ENCODE results near the gene KRT7. TPM values are rescaled to one million over a fixed set of nuclear protein-coding genes. Genes with fewer than 3 reads are reported as not detected.
A peak's percentile ranks its signal among the peaks of the same experiment; 100 is the strongest.

The KRT7 gene
- total and polyA plus RNA-seq, 9 of the 15 experiments (the other 6 are each of a cell fraction or from before 2014, with no cell fraction given), result 1.4 TPM; not detected in 8

DNA sequence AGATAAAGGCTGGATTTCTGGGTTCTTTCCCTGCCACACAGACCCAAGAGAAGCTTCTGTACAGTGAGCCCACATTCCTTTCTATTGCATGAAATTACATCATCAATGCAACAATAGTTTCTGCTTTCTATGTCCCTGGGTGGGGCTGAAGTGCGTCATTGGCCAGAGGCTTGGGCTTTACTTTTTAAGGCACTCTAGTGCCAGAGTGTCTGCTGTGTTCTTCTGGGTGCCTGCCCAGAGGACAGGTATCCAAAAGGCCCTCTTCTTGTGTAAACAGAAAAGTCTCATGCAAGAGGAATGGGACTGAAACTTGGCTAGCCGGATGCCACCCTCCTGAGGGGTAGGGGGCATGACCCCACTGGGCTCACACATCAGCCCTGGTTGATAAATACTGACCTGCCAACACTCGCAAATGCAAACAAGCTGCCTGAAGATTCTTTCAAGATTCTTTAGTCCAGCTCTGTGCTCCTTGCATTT is 47.3 kb downstream of the KRT7 start (continued):
- TF ChIP-seq HEY1 (CRISPR knock-in tag; IDR thresholded peaks at IDR 0.05; ENCODE audit: borderline replicate concordance), result no peak
- TF ChIP-seq, protein P1, sequence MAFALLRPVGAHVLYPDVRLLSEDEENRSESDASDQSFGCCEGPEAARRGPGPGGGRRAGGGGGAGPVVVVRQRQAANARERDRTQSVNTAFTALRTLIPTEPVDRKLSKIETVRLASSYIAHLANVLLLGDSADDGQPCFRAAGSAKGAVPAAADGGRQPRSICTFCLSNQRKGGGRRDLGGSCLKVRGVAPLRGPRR (CRISPR knock-in tag; IDR thresholded peaks at IDR 0.05), result no peak
- peak; percentile 93 for TF ChIP-seq ZSCAN32 (CRISPR knock-in tag; IDR thresholded peaks at IDR 0.05)
- no peak for TF ChIP-seq ELF1 (tag; IDR thresholded peaks at IDR 0.05)
- TF ChIP-seq, protein P2, sequence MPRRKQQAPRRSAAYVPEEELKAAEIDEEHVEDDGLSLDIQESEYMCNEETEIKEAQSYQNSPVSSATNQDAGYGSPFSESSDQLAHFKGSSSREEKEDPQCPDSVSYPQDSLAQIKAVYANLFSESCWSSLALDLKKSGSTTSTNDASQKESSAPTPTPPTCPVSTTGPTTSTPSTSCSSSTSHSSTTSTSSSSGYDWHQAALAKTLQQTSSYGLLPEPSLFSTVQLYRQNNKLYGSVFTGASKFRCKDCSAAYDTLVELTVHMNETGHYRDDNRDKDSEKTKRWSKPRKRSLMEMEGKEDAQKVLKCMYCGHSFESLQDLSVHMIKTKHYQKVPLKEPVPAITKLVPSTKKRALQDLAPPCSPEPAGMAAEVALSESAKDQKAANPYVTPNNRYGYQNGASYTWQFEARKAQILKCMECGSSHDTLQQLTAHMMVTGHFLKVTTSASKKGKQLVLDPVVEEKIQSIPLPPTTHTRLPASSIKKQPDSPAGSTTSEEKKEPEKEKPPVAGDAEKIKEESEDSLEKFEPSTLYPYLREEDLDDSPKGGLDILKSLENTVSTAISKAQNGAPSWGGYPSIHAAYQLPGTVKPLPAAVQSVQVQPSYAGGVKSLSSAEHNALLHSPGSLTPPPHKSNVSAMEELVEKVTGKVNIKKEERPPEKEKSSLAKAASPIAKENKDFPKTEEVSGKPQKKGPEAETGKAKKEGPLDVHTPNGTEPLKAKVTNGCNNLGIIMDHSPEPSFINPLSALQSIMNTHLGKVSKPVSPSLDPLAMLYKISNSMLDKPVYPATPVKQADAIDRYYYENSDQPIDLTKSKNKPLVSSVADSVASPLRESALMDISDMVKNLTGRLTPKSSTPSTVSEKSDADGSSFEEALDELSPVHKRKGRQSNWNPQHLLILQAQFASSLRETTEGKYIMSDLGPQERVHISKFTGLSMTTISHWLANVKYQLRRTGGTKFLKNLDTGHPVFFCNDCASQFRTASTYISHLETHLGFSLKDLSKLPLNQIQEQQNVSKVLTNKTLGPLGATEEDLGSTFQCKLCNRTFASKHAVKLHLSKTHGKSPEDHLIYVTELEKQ (CRISPR knock-in tag; IDR thresholded peaks at IDR 0.05), result no peak
- no peak for TF ChIP-seq FOXK2 (conservative IDR thresholded peaks at IDR 0.05 in 1 of 2, IDR thresholded peaks at IDR 0.05 in 1 of 2; ENCODE audit: low read depth in 2 of 2)
- TF ChIP-seq, protein P3, sequence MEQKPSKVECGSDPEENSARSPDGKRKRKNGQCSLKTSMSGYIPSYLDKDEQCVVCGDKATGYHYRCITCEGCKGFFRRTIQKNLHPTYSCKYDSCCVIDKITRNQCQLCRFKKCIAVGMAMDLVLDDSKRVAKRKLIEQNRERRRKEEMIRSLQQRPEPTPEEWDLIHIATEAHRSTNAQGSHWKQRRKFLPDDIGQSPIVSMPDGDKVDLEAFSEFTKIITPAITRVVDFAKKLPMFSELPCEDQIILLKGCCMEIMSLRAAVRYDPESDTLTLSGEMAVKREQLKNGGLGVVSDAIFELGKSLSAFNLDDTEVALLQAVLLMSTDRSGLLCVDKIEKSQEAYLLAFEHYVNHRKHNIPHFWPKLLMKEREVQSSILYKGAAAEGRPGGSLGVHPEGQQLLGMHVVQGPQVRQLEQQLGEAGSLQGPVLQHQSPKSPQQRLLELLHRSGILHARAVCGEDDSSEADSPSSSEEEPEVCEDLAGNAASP (IDR thresholded peaks at IDR 0.05), result no peak
- TF ChIP-seq, protein P4, sequence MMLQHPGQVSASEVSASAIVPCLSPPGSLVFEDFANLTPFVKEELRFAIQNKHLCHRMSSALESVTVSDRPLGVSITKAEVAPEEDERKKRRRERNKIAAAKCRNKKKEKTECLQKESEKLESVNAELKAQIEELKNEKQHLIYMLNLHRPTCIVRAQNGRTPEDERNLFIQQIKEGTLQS (IDR thresholded peaks at IDR 0.05), result peak; percentile 97
- TF ChIP-seq, protein P4 (CRISPR knock-in tag; conservative IDR thresholded peaks at IDR 0.05), result no peak
- TF ChIP-seq ZNF830 (CRISPR knock-in tag; IDR thresholded peaks at IDR 0.05), result no peak
- peak in 1 of 2 experiments; percentile 69; a peak in 2 of 4 replicates for TF ChIP-seq TRIM24 (IDR thresholded peaks at IDR 0.05)
- TF ChIP-seq SNIP1 (IDR thresholded peaks at IDR 0.05; ENCODE audit: low read depth), result no peak
- no peak for TF ChIP-seq ZNF263 (CRISPR knock-in tag; IDR thresholded peaks at IDR 0.05; ENCODE audit: borderline replicate concordance)
- TF ChIP-seq, protein P5, sequence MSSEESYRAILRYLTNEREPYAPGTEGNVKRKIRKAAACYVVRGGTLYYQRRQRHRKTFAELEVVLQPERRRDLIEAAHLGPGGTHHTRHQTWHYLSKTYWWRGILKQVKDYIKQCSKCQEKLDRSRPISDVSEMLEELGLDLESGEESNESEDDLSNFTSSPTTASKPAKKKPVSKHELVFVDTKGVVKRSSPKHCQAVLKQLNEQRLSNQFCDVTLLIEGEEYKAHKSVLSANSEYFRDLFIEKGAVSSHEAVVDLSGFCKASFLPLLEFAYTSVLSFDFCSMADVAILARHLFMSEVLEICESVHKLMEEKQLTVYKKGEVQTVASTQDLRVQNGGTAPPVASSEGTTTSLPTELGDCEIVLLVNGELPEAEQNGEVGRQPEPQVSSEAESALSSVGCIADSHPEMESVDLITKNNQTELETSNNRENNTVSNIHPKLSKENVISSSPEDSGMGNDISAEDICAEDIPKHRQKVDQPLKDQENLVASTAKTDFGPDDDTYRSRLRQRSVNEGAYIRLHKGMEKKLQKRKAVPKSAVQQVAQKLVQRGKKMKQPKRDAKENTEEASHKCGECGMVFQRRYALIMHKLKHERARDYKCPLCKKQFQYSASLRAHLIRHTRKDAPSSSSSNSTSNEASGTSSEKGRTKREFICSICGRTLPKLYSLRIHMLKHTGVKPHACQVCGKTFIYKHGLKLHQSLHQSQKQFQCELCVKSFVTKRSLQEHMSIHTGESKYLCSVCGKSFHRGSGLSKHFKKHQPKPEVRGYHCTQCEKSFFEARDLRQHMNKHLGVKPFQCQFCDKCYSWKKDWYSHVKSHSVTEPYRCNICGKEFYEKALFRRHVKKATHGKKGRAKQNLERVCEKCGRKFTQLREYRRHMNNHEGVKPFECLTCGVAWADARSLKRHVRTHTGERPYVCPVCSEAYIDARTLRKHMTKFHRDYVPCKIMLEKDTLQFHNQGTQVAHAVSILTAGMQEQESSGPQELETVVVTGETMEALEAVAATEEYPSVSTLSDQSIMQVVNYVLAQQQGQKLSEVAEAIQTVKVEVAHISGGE (CRISPR knock-in tag; IDR thresholded peaks at IDR 0.05), result no peak
- TF ChIP-seq ZNF79 (CRISPR knock-in tag; IDR thresholded peaks at IDR 0.05; ENCODE audit: low read depth), result no peak; the same call in 1 of the 2 replicates
- TF ChIP-seq CXXC5 (CRISPR knock-in tag; IDR thresholded peaks at IDR 0.05), result peak; percentile 60; the same call in 1 of the 2 replicates

Data from K562 (cell line).